ENCODE data around the gene SEMA3C.

DNA sequence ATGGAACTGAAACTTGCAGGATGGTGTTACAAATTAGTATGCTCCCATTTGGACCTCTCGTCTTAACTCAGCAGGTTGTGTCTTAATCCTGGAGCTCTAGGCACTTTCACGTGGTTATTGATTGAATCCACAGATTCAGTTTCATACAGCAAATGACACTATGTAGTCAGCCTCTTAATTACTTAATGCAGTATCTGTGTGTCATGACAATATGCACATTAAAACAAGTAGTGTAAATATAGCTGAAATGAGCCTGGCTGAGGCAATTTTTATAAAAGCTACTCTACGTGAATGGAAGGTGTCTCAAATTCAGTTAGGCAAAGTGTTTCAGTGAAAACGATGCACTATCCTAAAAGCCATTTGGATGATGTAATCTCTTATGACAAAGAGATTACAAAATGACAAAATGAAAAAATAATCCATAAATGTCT lies 193.7 kb downstream of the SEMA3C start:
- TF ChIP-seq, protein P1, sequence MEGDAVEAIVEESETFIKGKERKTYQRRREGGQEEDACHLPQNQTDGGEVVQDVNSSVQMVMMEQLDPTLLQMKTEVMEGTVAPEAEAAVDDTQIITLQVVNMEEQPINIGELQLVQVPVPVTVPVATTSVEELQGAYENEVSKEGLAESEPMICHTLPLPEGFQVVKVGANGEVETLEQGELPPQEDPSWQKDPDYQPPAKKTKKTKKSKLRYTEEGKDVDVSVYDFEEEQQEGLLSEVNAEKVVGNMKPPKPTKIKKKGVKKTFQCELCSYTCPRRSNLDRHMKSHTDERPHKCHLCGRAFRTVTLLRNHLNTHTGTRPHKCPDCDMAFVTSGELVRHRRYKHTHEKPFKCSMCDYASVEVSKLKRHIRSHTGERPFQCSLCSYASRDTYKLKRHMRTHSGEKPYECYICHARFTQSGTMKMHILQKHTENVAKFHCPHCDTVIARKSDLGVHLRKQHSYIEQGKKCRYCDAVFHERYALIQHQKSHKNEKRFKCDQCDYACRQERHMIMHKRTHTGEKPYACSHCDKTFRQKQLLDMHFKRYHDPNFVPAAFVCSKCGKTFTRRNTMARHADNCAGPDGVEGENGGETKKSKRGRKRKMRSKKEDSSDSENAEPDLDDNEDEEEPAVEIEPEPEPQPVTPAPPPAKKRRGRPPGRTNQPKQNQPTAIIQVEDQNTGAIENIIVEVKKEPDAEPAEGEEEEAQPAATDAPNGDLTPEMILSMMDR (conservative IDR thresholded peaks at IDR 0.05 in 1 of 2, IDR thresholded peaks at IDR 0.05 in 1 of 2; ENCODE audit: low read depth in 1 of 2, low read length in 2 of 2) = no peak
- no peak for TF ChIP-seq EZH2 (IDR thresholded peaks at IDR 0.05; ENCODE audit: low read length, missing control alignments)
